GM23338 (cell line): Measurements from ENCODE around the gene CHD9. TPM values are rescaled to one million over a fixed set of nuclear protein-coding genes. Genes with fewer than 3 reads are reported as not detected.

Source experiments
- ATAC-seq: fragments of 200-7000 bp; cut with Tn5 transposase; 3 replicates; pipeline ENCODE4 v1.9.1; 2020
- DNase-seq: peaks from one replicate; pipeline ENCODE4 v3.0.0-alpha.2; 2015; ENCODE audit warnings: low spot score
- H2AFZ ChIP-seq: fragments of 200-600 bp; sonication (generic); 2 replicates; pipeline ENCODE4 v1.8.0; 2016; ENCODE audit warnings: antibody characterized with exemption, mild to moderate bottlenecking, moderate library complexity
- H3F3A ChIP-seq: fragments of 200-600 bp; sonication (generic); replicated peaks from 2 replicates; pipeline ENCODE4 v1.8.0; 2017; ENCODE audit warnings: antibody characterized with exemption, mixed run types, low read depth
- H3K27ac ChIP-seq: fragments of 200-600 bp; sonication (generic); 2 replicates; pipeline ENCODE4 v1.6.1; 2016; ENCODE audit warnings: low read depth
- H3K27me3 ChIP-seq: fragments of 200-600 bp; sonication (generic); 2 replicates; pipeline ENCODE4 v1.8.0; 2016; ENCODE audit warnings: mild to moderate bottlenecking, mixed run types, moderate library complexity; ENCODE audit not compliant: insufficient read depth
- H3K36me3 ChIP-seq: fragments of 200-600 bp; sonication (generic); 2 replicates; pipeline ENCODE4 v1.8.0; 2016; ENCODE audit warnings: mild to moderate bottlenecking; ENCODE audit not compliant: insufficient read depth
- H3K4me1 ChIP-seq: fragments of 200-600 bp; sonication (generic); 2 replicates; pipeline ENCODE4 v1.8.0; 2016; ENCODE audit warnings: mild to moderate bottlenecking, moderate library complexity; ENCODE audit not compliant: insufficient read depth
- H3K4me2 ChIP-seq: fragments of 200-600 bp; sonication (generic); 2 replicates; pipeline ENCODE4 v1.7.1; 2017; ENCODE audit warnings: mixed run types
- H3K4me3 ChIP-seq: fragments of 200-600 bp; sonication (generic); 2 replicates; pipeline ENCODE4 v1.6.1; 2016; ENCODE audit warnings: mixed run types
- H3K79me2 ChIP-seq: fragments of 200-600 bp; sonication (generic); replicated peaks from 2 replicates; pipeline ENCODE4 v1.8.0; 2017; ENCODE audit warnings: mild to moderate bottlenecking; ENCODE audit not compliant: insufficient read depth
- H3K9me2 ChIP-seq: fragments of 200-600 bp; sonication (generic); 2 replicates; pipeline ENCODE4 v1.8.0; 2017; ENCODE audit not compliant: insufficient read depth
- H4K20me1 ChIP-seq: fragments of 200-600 bp; sonication (generic); replicated peaks from 2 replicates; pipeline ENCODE4 v1.8.0; 2017; ENCODE audit warnings: mild to moderate bottlenecking; ENCODE audit not compliant: insufficient read depth
- H3K27ac Mint-ChIP-seq: 2 replicates; pipeline ENCODE4 v1.8.0; 2020; ENCODE audit warnings: inconsistent platforms, mild to moderate bottlenecking, moderate library complexity, mixed read lengths
- H3K27me3 Mint-ChIP-seq: 3 replicates; pipeline ENCODE4 v1.8.0; 2022; ENCODE audit warnings: low read depth, mild to moderate bottlenecking, moderate library complexity, mixed read lengths, inconsistent platforms; ENCODE audit not compliant: insufficient read depth, poor library complexity
- H3K36me3 Mint-ChIP-seq: 3 replicates; pipeline ENCODE4 v1.8.0; 2021; ENCODE audit warnings: low read depth, mild to moderate bottlenecking, inconsistent platforms, moderate library complexity, mixed read lengths
- H3K4me1 Mint-ChIP-seq: 3 replicates; pipeline ENCODE4 v1.8.0; 2020; ENCODE audit warnings: mild to moderate bottlenecking, inconsistent platforms, mixed read lengths
- H3K4me3 Mint-ChIP-seq: 3 replicates; pipeline ENCODE4 v1.8.0; 2021; ENCODE audit warnings: moderate library complexity, mild to moderate bottlenecking, inconsistent platforms, mixed read lengths
- H3K9me3 Mint-ChIP-seq: 3 replicates; pipeline ENCODE4 v1.8.0; 2020; ENCODE audit warnings: moderate library complexity, mild to moderate bottlenecking, inconsistent platforms, mixed read lengths
- CTCF ChIP-seq, 2 experiments: fragments of 200-600 bp in 1 of 2; sonication (generic) in 1 of 2; conservative IDR thresholded peaks; 2 replicates each; pipeline versions ENCODE4 v1.5.1 to v1.6.1; 2016 to 2017; ENCODE audit warnings: antibody characterized with exemption in 2 of 2, low read depth in 2 of 2, mild to moderate bottlenecking in 2 of 2, moderate library complexity in 1 of 2
- EZH2 ChIP-seq: fragments of 200-600 bp; sonication (generic); IDR thresholded peaks from one replicate; pipeline ENCODE4 v1.8.0; 2017; ENCODE audit warnings: antibody characterized with exemption, mild to moderate bottlenecking, low read depth; ENCODE audit not compliant: unreplicated experiment
- EZH2phosphoT487 ChIP-seq: fragments of 200-600 bp; sonication (generic); IDR thresholded peaks from one replicate; pipeline ENCODE4 v1.8.1; 2018; ENCODE audit warnings: antibody characterized with exemption; ENCODE audit not compliant: unreplicated experiment
- NANOG ChIP-seq: IDR thresholded peaks from 2 replicates; pipeline ENCODE4 v1.6.1; 2016; ENCODE audit warnings: antibody characterized with exemption, borderline replicate concordance
- POLR2AphosphoS5 ChIP-seq: IDR thresholded peaks from 2 replicates; pipeline ENCODE4 v1.6.1; 2016; ENCODE audit warnings: antibody characterized with exemption, low read depth
- STAT1 ChIP-seq: IDR thresholded peaks from one replicate; pipeline ENCODE4 v1.6.1; 2016; ENCODE audit warnings: antibody characterized with exemption; ENCODE audit not compliant: unreplicated experiment
- ZNF331 ChIP-seq: fragments of 250-450 bp; sonication (Bioruptor Pico); IDR thresholded peaks from 2 replicates; pipeline ENCODE4 v1.5.0; 2020; ENCODE audit warnings: low read depth, mild to moderate bottlenecking, moderate library complexity
- ZNF462 ChIP-seq: fragments of 250-450 bp; sonication (Bioruptor Pico); IDR thresholded peaks from 2 replicates; pipeline ENCODE4 v1.5.0; 2020; ENCODE audit warnings: mild to moderate bottlenecking, moderate library complexity
- polyA plus RNA-seq: library from polyadenylated mRNA; unstranded; fragments of >200 nt; fragmentation: Nextera tagmentation; extraction: Ambion mirVana; gene quantifications from 2 replicates; pipeline ENCODE4 v1.2.1, GENCODE V29; 2016
- total RNA-seq: library from RNA; depleted of rRNA; stranded (reverse); fragments of >200 nt; shearing (Covaris generic); gene quantifications from 2 replicates; pipeline ENCODE4 v1.2.3, GENCODE V29; 2014

CHD9 gene
- total and polyA plus RNA-seq, 2 experiments from 2014 or later, result 18.8 to 46.6 TPM

GRCh38 chr16:53018834-53019416, 35.9 kb upstream of the CHD9 start:
- Mint-ChIP-seq H3K4me3 (no peak overlapping the region), H3K4me1 (peaks cover 10% of the 10 kb centered on the region; the same call in 1 of the 3 replicates), H3K36me3 (no peaks in the 10 kb centered on the region), H3K27ac (no peak overlapping the region), H3K9me3 (no peaks in the 10 kb centered on the region), H3K27me3 (no peaks in the 10 kb centered on the region)
- H3K27me3 ChIP-seq, result no peaks in the 10 kb centered on the region
- no peaks in the 10 kb centered on the region for H4K20me1 ChIP-seq
- no peaks in the 10 kb centered on the region for H3F3A ChIP-seq
- peak; percentile 32 for ATAC-seq
- H3K4me3 ChIP-seq, result no peak overlapping the region
- 0 out of 2 replicates have a peak overlapping the region, but pooled peaks have one; percentile 36 for H2AFZ ChIP-seq
- no peak overlapping the region for H3K27ac ChIP-seq
- H3K9me2 ChIP-seq, result no peaks in the 10 kb centered on the region
- TF ChIP-seq ZNF331 (CRISPR knock-in tag) (no peak), ZNF462 (CRISPR knock-in tag) (no peak), EZH2phosphoT487 (no peak), POLR2AphosphoS5 (no peak), NANOG (no peak), CTCF (conservative IDR thresholded peaks at IDR 0.05; ENCODE audit: low read depth in 2 of 2) (no peak), STAT1 (no peak), EZH2 (no peak)
- no peak for DNase-seq
- H3K79me2 ChIP-seq, result no peaks in the 10 kb centered on the region
- H3K4me1 ChIP-seq, result 0 out of 2 replicates have a peak, but pooled peaks cover 6% of the 10 kb centered on the region
- H3K36me3 ChIP-seq, result no peaks in the 10 kb centered on the region
- H3K4me2 ChIP-seq, result no peak overlapping the region
